SK-N-MC (cell line): ENCODE measurements around the gene KCNQ4.

Experiments
- EZH2 ChIP-seq: fragments of 200-600 bp; sonication (generic); IDR thresholded peaks from one replicate; pipeline ENCODE4 v1.6.1; 2017; ENCODE audit warnings: antibody characterized with exemption
- POLR2AphosphoS5 ChIP-seq: IDR thresholded peaks from 2 replicates; pipeline ENCODE4 v1.6.1; 2012; ENCODE audit warnings: mild to moderate bottlenecking, low read depth, low read length, borderline replicate concordance

DNA sequence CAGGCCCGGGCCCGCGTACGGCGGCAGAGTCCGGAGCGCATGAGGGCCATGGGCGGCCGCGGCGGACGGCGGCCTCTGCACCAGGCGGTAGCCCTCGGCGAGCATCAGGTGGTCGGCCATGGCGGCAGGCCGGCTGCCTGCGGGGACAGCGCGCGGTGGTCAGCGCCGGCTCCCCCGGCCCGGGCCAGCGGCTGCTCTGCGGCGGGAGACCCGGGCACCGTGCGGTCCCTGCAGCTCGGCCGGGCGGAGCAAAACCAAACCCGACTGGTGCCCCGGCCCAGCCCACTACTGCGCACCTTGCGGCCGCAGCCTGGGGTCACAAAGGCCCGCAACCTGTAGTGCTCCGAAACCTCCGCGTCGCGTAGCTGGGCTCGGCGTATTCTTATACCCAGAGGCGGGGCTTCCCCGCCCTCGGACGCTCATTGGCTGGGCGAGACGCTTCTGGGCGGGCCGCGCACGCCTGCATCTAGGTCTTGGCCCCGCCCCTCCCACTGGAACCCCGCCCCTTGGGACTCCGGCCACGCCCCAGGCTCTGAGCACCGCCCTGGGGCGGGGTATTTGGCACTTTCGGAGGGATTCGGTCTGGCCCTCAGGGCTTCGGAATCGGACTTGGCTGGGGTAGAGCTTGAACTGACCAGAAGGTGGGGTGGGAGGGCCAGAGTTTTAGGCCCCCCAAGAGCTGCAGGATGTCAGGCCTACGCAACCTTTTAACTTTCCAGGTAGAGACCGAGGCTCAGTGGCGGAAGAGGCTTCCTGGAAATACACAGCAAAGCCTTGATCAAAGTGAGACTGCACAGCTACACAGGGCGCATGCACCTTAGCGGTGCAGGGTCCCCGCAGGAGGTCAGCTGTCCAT is 78.6 kb downstream of the KCNQ4 start, which contains the start of gene CITED4:
- TF ChIP-seq POLR2AphosphoS5 (peak; percentile 26; the same call in 1 of the 2 replicates), EZH2 (no peak)
